Endothelial cell of umbilical vein (primary cell): ENCODE data around the gene GPR146. TPM values are rescaled to one million over a fixed set of nuclear protein-coding genes. Genes with fewer than 3 reads are reported as not detected.

Experiments
- BruUV-seq: library from RNA; stranded (reverse); fragments of 400-500 nt; replicated peaks from 2 replicates; lab custom pipeline; 2021; lab: Mats Ljungman, UMichigan
- CTCF ChIA-PET: fragments of 300-600, 350-600 bp; sonication (Branson Sonifier 250); formaldehyde crosslinking; loops from one replicate; lab custom pipeline; 2021; ENCODE audit warnings: antibody characterized with exemption, inconsistent platforms; lab: Charles Lee
- POLR2A ChIA-PET: fragments of 300-600, 350-600 bp; sonication (Branson Sonifier 250); formaldehyde crosslinking; loops from one replicate; lab custom pipeline; 2021; ENCODE audit warnings: antibody characterized with exemption, inconsistent platforms; lab: Charles Lee
- DNase-seq: peaks from one replicate; pipeline ENCODE4 v3.0.0-alpha.2; 2011; ENCODE audit warnings: low read depth, low spot score
- FAIRE-seq: peaks from 2 replicates; lab custom pipeline; 2011; peaks lifted over from hg19 to GRCh38; lab: Jason Lieb, UNC
- H2AFZ ChIP-seq: 2 replicates; pipeline ENCODE4 v1.6.0; 2012; ENCODE audit warnings: low read depth, low read length, control low read depth, inconsistent platforms
- H3K27ac ChIP-seq: 2 replicates; pipeline ENCODE4 v1.5.1; 2011; ENCODE audit warnings: low read depth, mild to moderate bottlenecking, control low read depth, low read length, moderate library complexity; ENCODE audit not compliant: insufficient read depth
- H3K27me3 ChIP-seq, 2 experiments: 2 replicates each; pipeline versions ENCODE4 v1.6.0 to v1.6.1; 2011; ENCODE audit warnings: low read length in 2 of 2, mixed read lengths in 1 of 2; ENCODE audit not compliant: control insufficient read depth in 2 of 2, insufficient read depth in 2 of 2
- H3K36me3 ChIP-seq, 2 experiments: 2 replicates in 1 of 2; 3 replicates in 1 of 2; pipeline ENCODE4 v1.5.1; 2011; ENCODE audit warnings: low read length in 2 of 2, mild to moderate bottlenecking in 1 of 2, moderate library complexity in 1 of 2; ENCODE audit not compliant: control insufficient read depth in 2 of 2, insufficient read depth in 2 of 2; ENCODE audit errors: extremely low read depth in 1 of 2
- H3K4me1 ChIP-seq: 3 replicates; pipeline ENCODE4 v1.5.1; 2011; ENCODE audit warnings: mild to moderate bottlenecking, low read length; ENCODE audit not compliant: control insufficient read depth, insufficient read depth; ENCODE audit errors: extremely low read depth
- H3K4me2 ChIP-seq: 2 replicates; pipeline ENCODE4 v1.6.1; 2011; ENCODE audit warnings: low read length, control low read depth, mixed read lengths; ENCODE audit not compliant: insufficient read depth
- H3K4me3 ChIP-seq, 3 experiments: fragments of 200-600 bp in 1 of 3; sonication (generic), shearing (Covaris generic) in 1 of 3; replicated peaks in 1 of 3; 2 replicates each; pipeline ENCODE4 v1.5.1; 2011 to 2016; ENCODE audit warnings: control low read depth in 3 of 3, low read length in 3 of 3, mild to moderate bottlenecking in 2 of 3, inconsistent platforms in 1 of 3, low read depth in 1 of 3, moderate library complexity in 1 of 3; ENCODE audit not compliant: insufficient read depth in 1 of 3
- H3K79me2 ChIP-seq: 2 replicates; pipeline ENCODE4 v1.6.0; 2012; ENCODE audit warnings: low read length, inconsistent platforms; ENCODE audit not compliant: control insufficient read depth, insufficient read depth
- H3K9ac ChIP-seq: replicated peaks from 2 replicates; pipeline ENCODE3; 2011; ENCODE audit warnings: low read length, control low read depth; ENCODE audit not compliant: insufficient read depth; ENCODE audit errors: extremely low read depth
- H3K9me1 ChIP-seq: replicated peaks from 3 replicates; pipeline ENCODE4 v1.6.0; 2011; ENCODE audit warnings: mild to moderate bottlenecking, low read length; ENCODE audit not compliant: control insufficient read depth, insufficient read depth; ENCODE audit errors: extremely low read depth
- H3K9me3 ChIP-seq: replicated peaks from 2 replicates; pipeline ENCODE4 v1.5.1; 2012; ENCODE audit warnings: low read length, inconsistent platforms; ENCODE audit not compliant: control insufficient read depth, insufficient read depth
- H4K20me1 ChIP-seq: replicated peaks from 2 replicates; pipeline ENCODE3; 2011; ENCODE audit warnings: mild to moderate bottlenecking, low read length; ENCODE audit not compliant: control insufficient read depth, insufficient read depth; ENCODE audit errors: extremely low read depth
- EZH2 ChIP-seq: IDR thresholded peaks from 2 replicates; pipeline ENCODE4 v1.6.1; 2012; ENCODE audit warnings: borderline replicate concordance, low read depth, mild to moderate bottlenecking, moderate library complexity, low read length, inconsistent platforms; ENCODE audit not compliant: severe bottlenecking
- FOS ChIP-seq: IDR thresholded peaks from 2 replicates; pipeline ENCODE4 v1.6.1; 2011; ENCODE audit warnings: mild to moderate bottlenecking, low read length, moderate library complexity, borderline replicate concordance; ENCODE audit not compliant: insufficient read depth
- GATA2 ChIP-seq: IDR thresholded peaks from 2 replicates; pipeline ENCODE4 v1.7.0; 2011; ENCODE audit warnings: low read depth, mild to moderate bottlenecking, moderate library complexity, mixed read lengths, low read length; ENCODE audit not compliant: insufficient read length, insufficient read depth
- JUN ChIP-seq: IDR thresholded peaks from 2 replicates; pipeline ENCODE4 v1.6.1; 2011; ENCODE audit warnings: borderline replicate concordance, low read depth; ENCODE audit not compliant: insufficient read length, insufficient read depth
- MAX ChIP-seq: IDR thresholded peaks from 2 replicates; pipeline ENCODE4 v1.6.1; 2011; ENCODE audit not compliant: insufficient read depth, insufficient read length
- MYC ChIP-seq: IDR thresholded peaks from one replicate; pipeline ENCODE4 v1.6.1; 2011; ENCODE audit warnings: mild to moderate bottlenecking, low read depth, low read length
- POLR2A ChIP-seq: IDR thresholded peaks from 2 replicates; pipeline ENCODE4 v1.6.1; 2012; ENCODE audit warnings: low read depth, mild to moderate bottlenecking, control low read depth, low read length
- POLR2AphosphoS5 ChIP-seq: IDR thresholded peaks from 2 replicates; pipeline ENCODE4 v1.6.1; 2012; ENCODE audit warnings: low read depth, mild to moderate bottlenecking, control low read depth, low read length, moderate library complexity; ENCODE audit not compliant: insufficient read depth
- dilution Hi-C: fragments of 300-500 bp; cut with MboI; formaldehyde crosslinking; loops from one replicate; pipeline ENCODE4 v1.15.0; 2019; ENCODE audit warnings: low sequenced_read_pairs; ENCODE audit not compliant: extremely low pct_ligation_motif_present
- intact Hi-C: fragments of 100-400 bp; cut with micrococcal nuclease; formaldehyde crosslinking; loops from one replicate; pipeline ENCODE4 v1.10.0; 2022
- polyA plus RNA-seq, 4 experiments: library from polyadenylated mRNA; depleted of rRNA in 3 of 4; stranded (reverse) in 3 of 4; unstranded in 1 of 4; fragments of >200 nt; gene quantifications; 2 replicates each; pipeline versions ENCODE4 v1.2.1 to v1.2.3, GENCODE V29; 2011 to 2012; ENCODE audit warnings: missing spikeins in 1 of 4
- total RNA-seq: library from RNA; stranded (reverse); gene quantifications from 2 replicates; pipeline ENCODE4 v1.2.3, GENCODE V29; 2021
- TF ChIP-seq, protein P1 (sequence below), 2 donors: IDR thresholded peaks; 1 replicate in 1 of 2; 2 replicates in 1 of 2; pipeline ENCODE4 v1.5.1; 2011; ENCODE audit warnings: low read length in 2 of 2, mild to moderate bottlenecking in 2 of 2, moderate library complexity in 2 of 2, control low read depth in 1 of 2, inconsistent platforms in 1 of 2, low read depth in 1 of 2; ENCODE audit not compliant: insufficient read depth in 1 of 2; ENCODE audit errors: extremely low read depth in 1 of 2

The GPR146 gene
- total and polyA plus RNA-seq, 2 donors (not counting 3 experiments of a cell fraction or from before 2014, with no cell fraction given) = 18.5 to 44.8 TPM

DNA sequence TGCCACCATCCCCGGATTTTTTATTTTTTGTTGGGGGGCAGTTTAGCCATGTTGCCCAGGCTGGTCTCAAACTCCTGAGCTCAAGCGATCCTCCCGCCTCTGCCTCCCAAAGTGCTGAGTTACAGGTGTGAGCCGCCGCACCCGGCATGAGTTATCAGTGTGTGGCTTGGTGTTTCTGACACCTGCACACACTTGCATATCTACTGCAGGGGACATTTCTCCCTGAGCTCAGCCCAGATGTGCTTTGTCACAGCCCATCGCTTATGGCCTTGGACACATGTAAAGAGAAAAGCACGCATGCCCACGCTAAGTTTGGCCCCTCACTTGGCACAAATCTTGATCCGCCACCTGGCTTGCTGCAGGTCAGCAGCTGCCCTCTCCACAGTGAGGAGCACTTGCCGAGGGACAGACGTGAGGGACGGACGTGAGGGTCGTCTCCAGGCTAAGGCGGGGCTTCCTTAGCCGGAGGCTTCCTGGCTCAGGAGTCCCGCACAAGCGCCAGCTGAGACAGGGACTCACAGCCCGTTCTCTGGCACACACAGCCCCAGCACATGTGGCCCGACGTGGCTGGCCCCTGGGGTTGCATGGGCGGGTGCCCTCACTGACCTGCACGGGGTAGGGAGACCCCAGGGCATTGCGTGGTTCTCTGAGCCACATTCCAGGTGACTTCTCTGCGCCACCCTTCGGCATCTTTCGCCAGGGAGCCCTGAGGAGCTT lies 49.6 kb upstream of the GPR146 start:
- Histone ChIP-seq H3K36me3 (peaks cover 0 to 4% of the 10 kb centered on the region in 2 experiments), H3K4me2 (no peak overlapping the region), H3K9ac (no peak overlapping the region), H3K9me1 (no peaks in the 10 kb centered on the region), H3K9me3 (no peaks in the 10 kb centered on the region), H3K27ac (no peak overlapping the region), H4K20me1 (no peaks in the 10 kb centered on the region), H2AFZ (no peak overlapping the region), H3K4me1 (no peaks in the 10 kb centered on the region), H3K4me3 (no peak overlapping the region), H3K79me2 (no peaks in the 10 kb centered on the region), H3K27me3 (no peaks in the 10 kb centered on the region)
- intact Hi-C loops = no loop called here
- BruUV-seq = no TSS peak
- no peak for FAIRE-seq
- ChIA-PET POLR2A (interaction anchor here (1.0 kb wide), 1 partner anchor 71 kb away, joined by 3 read pairs; no protein-coding TSS in a partner anchor), CTCF (interaction anchor here (2.0 to 10.0 kb wide), 5 partner anchors 11 to 189 kb away, joined by 5 to 459 read pairs (median 11); no protein-coding TSS in a partner anchor)
- TF ChIP-seq MAX = no peak
- TF ChIP-seq POLR2A = no peak
- no peak for TF ChIP-seq FOS
- no peak for TF ChIP-seq GATA2
- no peak for TF ChIP-seq POLR2AphosphoS5
- TF ChIP-seq JUN = no peak
- TF ChIP-seq, protein P1, sequence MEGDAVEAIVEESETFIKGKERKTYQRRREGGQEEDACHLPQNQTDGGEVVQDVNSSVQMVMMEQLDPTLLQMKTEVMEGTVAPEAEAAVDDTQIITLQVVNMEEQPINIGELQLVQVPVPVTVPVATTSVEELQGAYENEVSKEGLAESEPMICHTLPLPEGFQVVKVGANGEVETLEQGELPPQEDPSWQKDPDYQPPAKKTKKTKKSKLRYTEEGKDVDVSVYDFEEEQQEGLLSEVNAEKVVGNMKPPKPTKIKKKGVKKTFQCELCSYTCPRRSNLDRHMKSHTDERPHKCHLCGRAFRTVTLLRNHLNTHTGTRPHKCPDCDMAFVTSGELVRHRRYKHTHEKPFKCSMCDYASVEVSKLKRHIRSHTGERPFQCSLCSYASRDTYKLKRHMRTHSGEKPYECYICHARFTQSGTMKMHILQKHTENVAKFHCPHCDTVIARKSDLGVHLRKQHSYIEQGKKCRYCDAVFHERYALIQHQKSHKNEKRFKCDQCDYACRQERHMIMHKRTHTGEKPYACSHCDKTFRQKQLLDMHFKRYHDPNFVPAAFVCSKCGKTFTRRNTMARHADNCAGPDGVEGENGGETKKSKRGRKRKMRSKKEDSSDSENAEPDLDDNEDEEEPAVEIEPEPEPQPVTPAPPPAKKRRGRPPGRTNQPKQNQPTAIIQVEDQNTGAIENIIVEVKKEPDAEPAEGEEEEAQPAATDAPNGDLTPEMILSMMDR (IDR thresholded peaks at IDR 0.05; ENCODE audit: extremely low read depth in 1 of 2, insufficient read depth in 1 of 2, low read depth in 1 of 2, low read length in 2 of 2) = no peak
- no peak for TF ChIP-seq EZH2
- no peak for TF ChIP-seq MYC
- dilution Hi-C loops = no loop called here
- no peak for DNase-seq
